Ammon's horn (tissue), 1 donor: ENCODE data around the gene SLC39A3.

Source experiments
- DNase-seq: peaks from one replicate; pipeline ENCODE4 v3.0.0-alpha.2; 2016; ENCODE audit warnings: low spot score

SLC39A3 gene

GRCh38 chr19:2747349-2747748 is 7.5 kb upstream of the SLC39A3 start:
- no peak for DNase-seq

- no peak for DNase-seq
These were observed 4.3 kb upstream of the SLC39A3 start for GRCh38 chr19:2744113-2744512.

- DNase-seq, result peak; percentile 48
These were observed 3.3 kb upstream of the SLC39A3 start for GRCh38 chr19:2743099-2743498.

- DNase-seq, result no peak
These were observed 468 bp upstream of the SLC39A3 start for GRCh38 chr19:2740314-2740656.

DNA sequence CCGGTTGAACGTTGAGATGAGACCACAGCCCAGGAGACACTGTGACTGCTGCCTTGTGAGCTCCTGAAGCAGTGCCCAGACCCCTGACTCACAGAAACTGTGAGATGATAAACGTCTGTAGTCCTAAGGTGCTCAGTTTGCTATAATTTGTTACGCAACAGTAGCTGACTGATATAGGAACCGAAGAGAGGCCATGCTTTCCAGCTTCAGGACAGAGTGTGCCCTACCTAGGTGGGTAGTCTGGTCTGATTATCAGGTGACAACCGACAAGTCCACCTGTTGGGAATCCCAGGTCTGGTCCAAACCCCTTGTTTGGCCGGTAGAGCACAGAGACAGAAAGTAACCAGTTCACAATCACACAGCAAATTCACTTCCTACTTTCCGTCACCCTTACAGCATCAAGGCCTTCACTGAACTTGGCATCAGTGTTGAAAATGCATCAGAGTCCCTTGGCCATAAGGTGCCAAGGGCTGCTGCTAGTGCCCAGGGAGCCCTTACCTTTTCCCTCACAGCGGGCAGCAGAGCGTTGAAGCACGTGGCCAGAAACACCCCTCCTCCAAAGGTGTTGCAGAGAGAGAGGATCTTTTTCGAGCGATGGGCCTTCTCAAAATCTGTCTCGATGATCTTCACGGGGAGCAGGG is 3.1 kb downstream of the SLC39A3 start:
- no peak for DNase-seq

DNA sequence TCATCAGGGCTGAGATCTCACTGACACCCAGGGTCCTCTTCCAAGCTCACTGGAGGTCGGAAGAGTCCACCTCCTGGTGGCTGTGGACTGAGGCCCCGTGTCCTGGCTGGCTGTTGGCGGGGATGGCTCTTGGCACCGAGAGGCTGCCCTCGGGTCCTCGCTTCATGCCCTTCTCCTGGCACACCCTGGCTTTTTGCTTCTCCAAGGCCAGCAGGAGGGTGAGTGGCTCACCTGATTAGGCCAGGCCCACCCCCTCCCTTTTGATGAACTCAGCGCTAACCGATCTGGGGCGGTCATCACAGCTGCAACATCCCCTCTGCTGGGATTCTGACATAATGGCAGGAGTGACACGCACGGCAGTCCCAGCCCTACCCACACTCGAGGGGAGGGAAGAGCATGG is 4.4 kb downstream of the SLC39A3 start:
- no peak for DNase-seq

- DNase-seq, result no peak
These were observed 5.1 kb downstream of the SLC39A3 start for GRCh38 chr19:2734589-2735288.

- no peak for DNase-seq
These were observed 5.8 kb downstream of the SLC39A3 start for GRCh38 chr19:2733930-2734588.

DNA sequence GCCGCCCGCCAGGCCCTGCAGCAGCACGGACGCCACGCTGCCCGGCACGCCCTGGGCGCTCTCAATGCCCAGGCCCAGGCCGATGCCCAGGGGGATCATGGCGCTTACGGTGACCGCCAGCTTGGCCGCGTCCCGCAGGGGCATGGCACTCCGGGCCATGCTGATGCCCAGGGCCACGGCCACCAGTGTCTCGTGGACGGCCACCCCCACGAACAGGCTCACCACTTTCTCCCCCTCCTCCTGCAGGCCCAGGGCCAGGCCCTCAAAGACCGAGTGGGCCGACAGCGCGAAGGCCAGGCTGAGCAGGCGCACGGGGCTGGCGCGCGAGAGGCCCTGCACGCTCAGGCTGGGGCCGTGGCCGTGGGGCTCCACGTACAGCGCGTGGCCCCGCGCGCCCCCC is 6.9 kb downstream of the SLC39A3 start:
- no peak for DNase-seq

DNA sequence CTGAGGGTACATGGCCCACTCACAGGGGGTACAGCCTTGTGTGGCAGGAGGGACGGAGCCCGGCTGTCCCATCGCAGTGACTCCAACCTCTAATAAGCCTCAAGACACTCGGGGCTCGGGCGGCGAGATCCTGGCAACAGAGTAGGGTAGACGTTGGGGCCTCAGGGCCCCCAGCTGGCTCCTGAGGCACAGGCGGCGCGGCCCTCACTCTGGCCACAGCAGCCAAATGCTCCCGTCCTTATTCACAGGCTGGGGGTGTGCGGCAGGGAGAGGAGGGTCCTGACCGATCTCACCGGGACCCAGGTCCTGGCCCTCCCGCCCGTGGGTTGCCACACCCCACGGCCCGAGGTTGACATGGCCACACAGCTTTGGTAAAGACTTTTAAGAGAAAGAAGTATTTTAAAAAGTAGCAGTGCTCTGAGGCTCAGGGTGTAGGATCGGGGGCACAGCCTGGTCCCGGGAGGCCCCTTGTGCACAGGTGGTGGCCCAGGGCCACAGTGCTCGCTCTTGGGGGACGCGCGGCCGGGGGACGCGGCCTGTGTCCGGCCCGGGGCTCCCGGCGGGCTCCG is 7.6 kb downstream of the SLC39A3 start:
- DNase-seq, result no peak

GRCh38 chr19:2731181-2731995 is 8.4 kb downstream of the SLC39A3 start:
- no peak for DNase-seq

DNA sequence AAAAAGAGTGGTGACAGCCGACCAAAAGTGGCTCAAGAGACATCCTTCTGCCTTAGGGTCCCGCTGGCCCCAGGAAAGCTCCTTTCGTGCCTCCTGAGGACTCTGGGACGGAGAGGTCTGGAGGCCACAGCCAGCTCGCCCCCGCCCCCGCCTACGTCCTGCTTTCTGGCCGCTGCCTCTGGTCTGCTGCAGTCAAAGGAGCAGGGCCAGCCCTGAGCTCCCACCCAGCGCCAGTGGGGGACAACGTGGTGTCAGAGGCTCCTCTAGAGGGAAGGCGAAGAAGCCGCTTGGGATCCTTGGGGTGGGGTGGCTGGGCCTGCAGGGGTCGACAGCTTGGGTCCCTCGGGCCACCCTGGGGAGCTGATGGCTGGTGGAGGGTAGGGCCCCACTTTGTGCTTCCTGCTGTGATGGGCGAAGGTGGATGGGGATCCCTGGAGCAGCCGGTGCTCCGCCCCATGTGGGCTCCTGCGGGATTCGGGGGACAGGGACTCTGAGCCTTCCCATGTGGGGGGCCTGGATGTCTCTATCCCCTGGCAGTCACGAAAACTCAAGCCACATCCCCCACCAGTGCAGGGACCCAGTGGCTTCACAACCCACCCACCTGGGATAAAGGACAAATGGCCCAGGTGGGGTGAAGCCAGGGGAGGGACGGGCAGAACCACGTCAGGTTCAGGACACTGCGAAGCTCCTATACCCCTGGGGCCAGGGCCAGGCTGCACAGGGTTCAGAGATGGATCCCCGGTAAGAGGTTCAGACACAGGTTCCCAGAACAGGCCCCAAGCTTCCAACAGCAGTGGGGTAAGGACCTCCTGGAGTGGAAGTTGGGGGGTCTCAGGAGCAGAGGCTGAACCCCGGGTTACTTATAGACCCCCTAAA is 9.6 kb downstream of the SLC39A3 start:
- DNase-seq, result no peak

- no peak for DNase-seq
These were observed 10.9 kb downstream of the SLC39A3 start for GRCh38 chr19:2728783-2729387.

DNA sequence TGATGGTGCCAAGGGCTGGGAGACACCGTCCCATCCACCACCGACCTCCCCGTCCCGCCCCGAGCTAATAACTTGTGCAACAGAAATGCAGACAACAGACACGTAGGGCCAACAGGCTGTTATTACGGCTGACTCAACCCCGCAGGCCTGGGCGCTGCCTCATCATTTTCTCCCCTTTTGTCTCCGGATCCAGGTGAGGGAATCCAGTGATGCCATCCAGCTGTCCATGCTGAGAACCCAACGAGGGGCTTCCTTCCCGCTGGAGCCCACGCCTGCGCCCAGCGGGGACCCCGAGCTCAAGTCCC is 12.2 kb downstream of the SLC39A3 start:
- DNase-seq, result no peak

DNA sequence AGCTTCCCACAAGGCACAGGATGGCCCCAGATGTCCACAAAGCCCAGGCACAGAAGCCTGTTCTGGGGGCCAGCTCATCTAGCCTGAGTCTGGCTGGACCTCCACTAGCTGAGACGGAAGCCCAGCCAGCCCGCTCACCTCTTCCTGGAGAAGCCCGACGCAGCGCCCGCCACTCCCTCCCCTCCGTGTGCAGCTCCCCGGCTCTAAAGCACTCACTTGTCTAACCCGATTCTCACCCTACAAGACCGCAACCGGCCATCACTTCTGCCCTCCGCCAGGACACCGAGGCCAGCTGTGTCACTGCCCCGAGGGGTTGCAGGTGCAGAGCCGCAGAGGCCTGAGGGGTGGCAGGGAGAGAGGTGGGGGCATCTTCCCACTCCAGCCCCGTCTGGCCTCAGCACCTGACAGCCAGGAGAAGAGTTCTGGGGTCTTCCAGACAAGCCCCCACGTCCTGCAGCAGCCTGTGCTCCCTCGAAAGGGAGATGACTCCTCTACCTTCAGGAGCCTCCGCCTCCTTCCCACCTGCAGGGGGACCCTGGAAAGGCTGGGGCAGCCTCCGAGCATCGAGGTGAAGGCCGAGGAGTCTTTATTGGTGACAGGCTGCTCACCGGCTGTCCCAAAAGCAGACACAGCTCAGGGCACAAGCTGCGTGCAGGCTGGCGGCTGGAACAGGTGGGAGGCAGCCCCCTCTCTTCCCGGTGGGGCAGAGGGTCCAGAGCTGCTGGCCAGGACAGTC is 12.7 kb downstream of the SLC39A3 start:
- DNase-seq, result no peak

GRCh38 chr19:2726160-2726855 is 13.5 kb downstream of the SLC39A3 start:
- no peak for DNase-seq

DNA sequence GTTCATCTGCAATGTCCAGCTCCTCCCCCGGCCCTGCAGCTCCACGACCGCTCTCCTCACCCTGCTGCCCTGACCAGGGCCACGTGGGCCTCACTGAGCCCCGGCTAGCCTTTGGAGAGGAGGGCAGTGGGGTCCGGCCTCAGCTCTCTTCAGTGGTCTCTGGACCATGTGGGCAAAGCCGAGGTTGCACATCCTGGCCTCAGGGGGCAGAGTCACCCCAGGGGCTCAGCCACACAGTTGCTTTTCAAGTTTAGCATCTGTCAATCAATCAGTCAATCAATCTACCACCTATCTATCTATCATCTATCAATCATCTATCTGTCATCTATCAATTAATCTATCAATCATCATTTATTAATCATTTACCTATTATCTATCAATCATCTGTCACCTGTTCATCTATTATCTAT is 15.7 kb downstream of the SLC39A3 start:
- DNase-seq, result no peak

GRCh38 chr19:2723747-2724146 is 16.1 kb downstream of the SLC39A3 start:
- DNase-seq, result no peak

- DNase-seq, result no peak
These were observed 16.5 kb downstream of the SLC39A3 start for GRCh38 chr19:2723345-2723715.
